ENCODE data around the gene SCGN. TPM values are rescaled to one million over a fixed set of nuclear protein-coding genes. Genes with fewer than 3 reads are reported as not detected.

SCGN gene
- total RNA-seq, 1 donor from 2014 or later: 0.85 TPM

- no peaks in the 10 kb centered on the region for H3K36me3 Mint-ChIP-seq (ENCODE audit: low read depth, unreplicated experiment)
- H3K9me3 Mint-ChIP-seq (ENCODE audit: unreplicated experiment): no peaks in the 10 kb centered on the region
- H3K4me1 Mint-ChIP-seq (ENCODE audit: unreplicated experiment): peaks cover 4% of the 10 kb centered on the region
- no peaks in the 10 kb centered on the region for H3K27me3 Mint-ChIP-seq (ENCODE audit: unreplicated experiment)
- no peak for DNase-seq (ENCODE audit: low spot score)
- no peak overlapping the region for H3K4me3 Mint-ChIP-seq (ENCODE audit: unreplicated experiment)
- no peak overlapping the region for H3K27ac Mint-ChIP-seq (ENCODE audit: unreplicated experiment)
- no peak for TF ChIP-seq CTCF (IDR thresholded peaks at IDR 0.05; ENCODE audit: unreplicated experiment)
Measured at GRCh38 chr6:25681848-25682247, 29.8 kb downstream of the SCGN start.

GRCh38 chr6:25682324-25682723 is 30.3 kb downstream of the SCGN start:
- no peak for TF ChIP-seq CTCF (IDR thresholded peaks at IDR 0.05; ENCODE audit: unreplicated experiment)
- no peak for DNase-seq (ENCODE audit: low spot score)
- Mint-ChIP-seq H3K4me1 (ENCODE audit: unreplicated experiment) (peaks cover 4% of the 10 kb centered on the region), H3K4me3 (ENCODE audit: unreplicated experiment) (no peak overlapping the region), H3K36me3 (ENCODE audit: low read depth, unreplicated experiment) (no peaks in the 10 kb centered on the region), H3K27me3 (ENCODE audit: unreplicated experiment) (no peaks in the 10 kb centered on the region), H3K27ac (ENCODE audit: unreplicated experiment) (no peak overlapping the region), H3K9me3 (ENCODE audit: unreplicated experiment) (no peaks in the 10 kb centered on the region)

- no peak for TF ChIP-seq CTCF (IDR thresholded peaks at IDR 0.05; ENCODE audit: unreplicated experiment)
- Mint-ChIP-seq H3K36me3 (ENCODE audit: low read depth, unreplicated experiment) (no peaks in the 10 kb centered on the region), H3K27ac (ENCODE audit: unreplicated experiment) (no peak overlapping the region), H3K9me3 (ENCODE audit: unreplicated experiment) (no peaks in the 10 kb centered on the region), H3K4me3 (ENCODE audit: unreplicated experiment) (no peak overlapping the region), H3K27me3 (ENCODE audit: unreplicated experiment) (no peaks in the 10 kb centered on the region), H3K4me1 (ENCODE audit: unreplicated experiment) (no peaks in the 10 kb centered on the region)
- DNase-seq (ENCODE audit: low spot score): no peak
Measured at GRCh38 chr6:25684565-25684964, 32.5 kb downstream of the SCGN start.

GRCh38 chr6:25685251-25685650 is 33.2 kb downstream of the SCGN start:
- TF ChIP-seq CTCF (IDR thresholded peaks at IDR 0.05; ENCODE audit: unreplicated experiment): no peak
- Mint-ChIP-seq H3K27me3 (ENCODE audit: unreplicated experiment) (no peaks in the 10 kb centered on the region), H3K9me3 (ENCODE audit: unreplicated experiment) (no peaks in the 10 kb centered on the region), H3K4me1 (ENCODE audit: unreplicated experiment) (no peaks in the 10 kb centered on the region), H3K27ac (ENCODE audit: unreplicated experiment) (no peak overlapping the region), H3K4me3 (ENCODE audit: unreplicated experiment) (no peak overlapping the region), H3K36me3 (ENCODE audit: low read depth, unreplicated experiment) (no peaks in the 10 kb centered on the region)
- DNase-seq (ENCODE audit: low spot score): no peak

- Mint-ChIP-seq H3K27ac (ENCODE audit: unreplicated experiment) (no peak overlapping the region), H3K9me3 (ENCODE audit: unreplicated experiment) (no peaks in the 10 kb centered on the region), H3K36me3 (ENCODE audit: low read depth, unreplicated experiment) (no peaks in the 10 kb centered on the region), H3K4me3 (ENCODE audit: unreplicated experiment) (no peak overlapping the region), H3K27me3 (ENCODE audit: unreplicated experiment) (no peaks in the 10 kb centered on the region), H3K4me1 (ENCODE audit: unreplicated experiment) (no peaks in the 10 kb centered on the region)
- no peak for DNase-seq (ENCODE audit: low spot score)
- no peak for TF ChIP-seq CTCF (IDR thresholded peaks at IDR 0.05; ENCODE audit: unreplicated experiment)
Measured at GRCh38 chr6:25685896-25686295, 33.9 kb downstream of the SCGN start.

Measured in endothelial cell (in vitro differentiated cells).